ENCODE results near the gene MRAS. TPM values are rescaled to one million over a fixed set of nuclear protein-coding genes. Genes with fewer than 3 reads are reported as not detected.

MRAS gene
- total RNA-seq, 1 donor from 2014 or later: 0.07 TPM

DNA sequence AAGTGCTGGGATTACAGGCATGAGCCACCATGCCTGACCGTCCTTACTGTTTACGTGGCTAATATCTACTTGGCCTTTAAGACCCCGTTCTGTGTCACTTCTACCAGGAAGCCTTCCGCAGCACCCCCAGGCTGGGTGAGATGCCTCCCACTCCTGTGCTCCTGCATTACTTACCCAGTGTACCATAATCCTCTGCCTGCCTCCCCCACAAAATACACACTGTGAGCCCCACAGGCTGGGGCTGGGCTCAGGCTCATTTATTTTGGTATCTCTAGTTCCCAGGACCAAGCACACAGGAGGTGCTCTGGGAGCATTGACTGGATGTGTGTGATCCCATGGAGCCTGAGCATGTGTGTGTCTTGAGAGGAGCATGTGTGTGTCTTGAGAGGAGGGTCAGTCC is 14.9 kb downstream of the MRAS start:
- Mint-ChIP-seq H3K9me3 (no peaks in the 10 kb centered on the region), H3K4me3 (no peak overlapping the region), H3K27ac (peak overlapping the region; percentile 6), H3K4me1 (no peaks in the 10 kb centered on the region), H3K27me3 (peaks cover 64% of the 10 kb centered on the region), H3K36me3 (ENCODE audit: low read depth) (no peaks in the 10 kb centered on the region)
- DNase-seq: no peak
- intact Hi-C loops (cut with micrococcal nuclease): no loop called here
- TF ChIP-seq, protein P1, sequence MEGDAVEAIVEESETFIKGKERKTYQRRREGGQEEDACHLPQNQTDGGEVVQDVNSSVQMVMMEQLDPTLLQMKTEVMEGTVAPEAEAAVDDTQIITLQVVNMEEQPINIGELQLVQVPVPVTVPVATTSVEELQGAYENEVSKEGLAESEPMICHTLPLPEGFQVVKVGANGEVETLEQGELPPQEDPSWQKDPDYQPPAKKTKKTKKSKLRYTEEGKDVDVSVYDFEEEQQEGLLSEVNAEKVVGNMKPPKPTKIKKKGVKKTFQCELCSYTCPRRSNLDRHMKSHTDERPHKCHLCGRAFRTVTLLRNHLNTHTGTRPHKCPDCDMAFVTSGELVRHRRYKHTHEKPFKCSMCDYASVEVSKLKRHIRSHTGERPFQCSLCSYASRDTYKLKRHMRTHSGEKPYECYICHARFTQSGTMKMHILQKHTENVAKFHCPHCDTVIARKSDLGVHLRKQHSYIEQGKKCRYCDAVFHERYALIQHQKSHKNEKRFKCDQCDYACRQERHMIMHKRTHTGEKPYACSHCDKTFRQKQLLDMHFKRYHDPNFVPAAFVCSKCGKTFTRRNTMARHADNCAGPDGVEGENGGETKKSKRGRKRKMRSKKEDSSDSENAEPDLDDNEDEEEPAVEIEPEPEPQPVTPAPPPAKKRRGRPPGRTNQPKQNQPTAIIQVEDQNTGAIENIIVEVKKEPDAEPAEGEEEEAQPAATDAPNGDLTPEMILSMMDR (IDR thresholded peaks at IDR 0.05): no peak
- ATAC-seq (ENCODE audit: low read depth): no peak
- ChIA-PET POLR2A (no interaction called here), CTCF (no interaction called here)

DNA sequence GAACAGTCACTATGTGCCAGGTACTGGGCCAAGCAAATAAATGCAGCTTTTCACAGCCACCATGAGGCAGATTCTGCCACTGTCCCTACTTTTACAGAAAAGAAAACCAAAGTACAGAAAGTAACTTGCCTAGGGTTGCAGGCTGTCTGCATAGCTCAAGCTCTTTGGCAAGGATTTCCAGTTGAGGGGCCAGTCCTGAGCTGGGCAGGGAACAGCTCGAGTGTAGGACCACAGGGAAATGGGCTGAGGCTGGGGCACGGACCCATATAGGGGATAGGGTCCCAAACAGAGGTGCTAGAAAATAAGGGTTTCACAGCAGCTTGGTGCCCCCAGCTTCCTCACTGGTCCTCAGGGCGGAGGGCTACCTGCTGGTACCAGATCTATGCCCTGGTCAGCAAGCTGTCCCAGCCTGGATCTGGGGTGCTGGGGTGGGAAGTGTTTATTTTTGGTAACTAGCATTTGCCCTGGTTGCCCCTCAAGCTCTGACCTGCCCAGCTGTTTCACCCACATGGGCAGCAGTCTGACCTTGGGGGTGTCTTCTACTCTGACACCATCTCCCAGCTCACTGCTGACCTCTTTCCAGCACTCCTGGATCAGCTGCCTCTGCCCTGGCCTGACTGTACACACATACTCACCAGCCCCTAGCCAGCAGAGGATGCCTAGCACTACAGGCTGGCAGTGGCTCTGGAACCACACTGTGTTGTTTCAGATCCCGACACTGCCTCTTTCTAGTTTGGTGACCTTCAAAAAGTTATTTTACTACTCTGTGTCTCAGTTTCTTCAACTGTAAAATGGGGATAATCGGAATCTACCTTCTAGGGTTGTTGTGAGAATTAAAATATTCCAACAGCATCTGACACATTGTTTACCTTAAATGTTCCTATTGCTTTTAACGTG is 16.2 kb downstream of the MRAS start:
- ChIA-PET CTCF (no interaction called here), POLR2A (no interaction called here)
- TF ChIP-seq, protein P1 (IDR thresholded peaks at IDR 0.05): no peak
- Mint-ChIP-seq H3K27ac (no peak overlapping the region), H3K27me3 (peaks cover 71% of the 10 kb centered on the region), H3K9me3 (no peaks in the 10 kb centered on the region), H3K4me1 (no peaks in the 10 kb centered on the region), H3K4me3 (no peak overlapping the region), H3K36me3 (ENCODE audit: low read depth) (no peaks in the 10 kb centered on the region)
- no peak for DNase-seq
- no peak for ATAC-seq (ENCODE audit: low read depth)
- intact Hi-C loops (cut with micrococcal nuclease): no loop called here

DNA sequence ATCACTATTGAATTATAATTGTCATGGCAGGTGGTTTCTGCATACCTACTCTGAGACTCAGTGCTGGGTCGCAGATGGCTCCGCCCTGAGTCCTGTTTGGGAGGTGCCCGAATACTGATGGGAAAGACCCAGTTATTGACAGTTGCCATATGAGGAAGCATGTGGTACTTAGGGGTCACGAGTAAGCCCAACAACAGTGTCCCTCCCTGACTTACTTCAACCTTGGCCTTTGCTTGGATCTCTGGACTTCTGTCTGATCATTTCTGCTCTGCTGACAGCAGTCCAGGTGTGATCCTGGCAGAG is 16.8 kb downstream of the MRAS start:
- ATAC-seq (ENCODE audit: low read depth) (no peak), DNase-seq (no peak)
- Mint-ChIP-seq H3K9me3 (no peaks in the 10 kb centered on the region), H3K36me3 (ENCODE audit: low read depth) (no peaks in the 10 kb centered on the region), H3K4me3 (no peak overlapping the region), H3K4me1 (no peaks in the 10 kb centered on the region), H3K27me3 (peaks cover 67% of the 10 kb centered on the region), H3K27ac (no peak overlapping the region)
- TF ChIP-seq, protein P1 (IDR thresholded peaks at IDR 0.05): no peak
- ChIA-PET POLR2A (no interaction called here), CTCF (no interaction called here)
- intact Hi-C loops (cut with micrococcal nuclease): no loop called here

DNA sequence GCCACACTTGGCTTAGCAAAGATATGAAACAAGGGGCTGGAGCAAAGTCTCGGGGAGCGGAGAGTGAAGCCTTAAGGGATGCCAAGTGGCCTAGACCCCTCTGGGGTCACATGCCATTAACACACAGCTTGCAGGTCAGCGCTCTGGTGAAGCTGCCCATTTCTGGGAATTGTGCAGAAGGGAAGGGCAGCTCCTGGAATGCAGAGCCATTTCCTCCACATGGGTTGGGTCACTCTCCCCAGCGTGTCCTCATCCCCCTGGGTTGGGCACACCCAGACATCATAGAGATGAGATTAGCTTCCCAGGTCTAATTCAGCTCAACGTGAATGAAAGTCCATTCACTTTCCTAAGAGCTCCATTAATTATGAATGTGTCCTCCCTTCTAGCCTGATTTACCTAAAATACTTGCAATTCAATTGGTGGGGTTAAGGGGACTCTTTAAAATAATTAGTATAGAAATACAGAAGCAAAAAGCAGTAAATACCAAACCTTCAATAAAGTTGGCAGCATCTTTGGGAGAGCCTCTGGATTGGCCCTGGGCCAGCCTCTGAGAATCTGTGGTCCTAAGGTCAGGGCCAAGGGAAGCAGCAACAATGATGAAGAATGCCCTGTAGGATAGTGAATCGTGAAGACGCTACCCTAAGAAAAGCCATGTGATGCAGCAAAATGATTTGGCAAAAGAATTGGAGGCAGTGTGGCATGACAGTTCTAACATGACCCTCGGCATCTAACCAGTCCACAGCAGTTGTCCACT is 17.8 kb downstream of the MRAS start:
- H3K36me3 Mint-ChIP-seq (ENCODE audit: low read depth): no peaks in the 10 kb centered on the region
- no peak for DNase-seq
- intact Hi-C loops (cut with micrococcal nuclease): no loop called here
- no peak for ATAC-seq (ENCODE audit: low read depth)
- ChIA-PET POLR2A (no interaction called here), CTCF (no interaction called here)
- H3K4me1 Mint-ChIP-seq: peaks cover 4% of the 10 kb centered on the region
- no peak overlapping the region for H3K27ac Mint-ChIP-seq
- peaks cover 4% of the 10 kb centered on the region for H3K9me3 Mint-ChIP-seq
- H3K27me3 Mint-ChIP-seq: peaks cover 61% of the 10 kb centered on the region
- TF ChIP-seq, protein P1 (IDR thresholded peaks at IDR 0.05): no peak
- H3K4me3 Mint-ChIP-seq: no peak overlapping the region

DNA sequence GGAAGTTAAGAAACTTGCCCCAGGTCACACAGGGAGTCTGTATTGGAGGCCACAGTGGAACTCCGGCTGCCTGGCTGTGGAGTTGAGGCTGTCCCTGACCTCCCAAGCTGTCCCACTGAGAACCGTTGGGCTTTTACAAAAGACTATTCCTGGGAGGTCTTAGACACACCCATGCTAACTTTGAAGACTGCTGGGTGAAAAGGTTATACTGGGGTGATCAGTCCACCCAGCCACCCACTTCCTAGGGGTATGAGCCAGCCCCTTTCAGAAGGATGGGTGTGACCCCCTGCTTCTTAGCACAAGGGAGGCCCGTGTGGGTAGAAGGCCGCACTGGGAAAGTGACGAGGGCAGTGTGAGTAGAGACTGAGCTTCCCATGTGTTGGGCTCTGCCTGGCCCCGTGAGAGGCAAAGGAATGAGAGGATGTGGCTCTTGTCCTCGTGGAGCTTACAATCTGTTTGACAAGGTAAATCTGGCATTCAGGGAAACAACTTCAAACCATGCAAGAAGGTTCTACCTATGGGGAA is 19.0 kb downstream of the MRAS start:
- intact Hi-C loops (cut with micrococcal nuclease): no loop called here
- Mint-ChIP-seq H3K4me1 (peaks cover 14% of the 10 kb centered on the region), H3K27me3 (peaks cover 58% of the 10 kb centered on the region), H3K27ac (no peak overlapping the region), H3K36me3 (ENCODE audit: low read depth) (no peaks in the 10 kb centered on the region), H3K9me3 (peaks cover 6% of the 10 kb centered on the region), H3K4me3 (no peak overlapping the region)
- no peak for DNase-seq
- ChIA-PET CTCF (no interaction called here), POLR2A (no interaction called here)
- no peak for ATAC-seq (ENCODE audit: low read depth)
- TF ChIP-seq, protein P1 (IDR thresholded peaks at IDR 0.05): no peak
